Esophagus squamous epithelium (tissue), 4 donors: Measurements from ENCODE around the gene ZC3HAV1L.

ENCODE experiments used
- CTCF ChIP-seq, 6 experiments: fragments of 450-650 bp in 4 of 6; fragments of 200-600 bp in 2 of 6; sonication (generic) in 2 of 6; IDR thresholded peaks; one replicate each; pipeline ENCODE4 v1.5.1; 2016 to 2019; ENCODE audit warnings: antibody characterized with exemption in 6 of 6, mild to moderate bottlenecking in 4 of 6, moderate library complexity in 4 of 6
- POLR2A ChIP-seq, 4 donors: fragments of 450-650 bp; IDR thresholded peaks; one replicate each; pipeline ENCODE4 v1.6.1; 2017; ENCODE audit warnings: antibody characterized with exemption in 4 of 4, mild to moderate bottlenecking in 4 of 4, moderate library complexity in 3 of 4

- TF ChIP-seq CTCF (IDR thresholded peaks at IDR 0.05), result no peak
- TF ChIP-seq POLR2A (IDR thresholded peaks at IDR 0.05), result no peak
These were observed 16.9 kb downstream of the ZC3HAV1L start for GRCh38 chr7:139018910-139019309.
